ENCODE data around the gene KCNJ4. TPM values are rescaled to one million over a fixed set of nuclear protein-coding genes. Genes with fewer than 3 reads are reported as not detected.

KCNJ4 gene
- total and polyA plus RNA-seq, 10 of the 15 experiments (the other 5 are each of a cell fraction or from before 2014, with no cell fraction given), result not detected

DNA sequence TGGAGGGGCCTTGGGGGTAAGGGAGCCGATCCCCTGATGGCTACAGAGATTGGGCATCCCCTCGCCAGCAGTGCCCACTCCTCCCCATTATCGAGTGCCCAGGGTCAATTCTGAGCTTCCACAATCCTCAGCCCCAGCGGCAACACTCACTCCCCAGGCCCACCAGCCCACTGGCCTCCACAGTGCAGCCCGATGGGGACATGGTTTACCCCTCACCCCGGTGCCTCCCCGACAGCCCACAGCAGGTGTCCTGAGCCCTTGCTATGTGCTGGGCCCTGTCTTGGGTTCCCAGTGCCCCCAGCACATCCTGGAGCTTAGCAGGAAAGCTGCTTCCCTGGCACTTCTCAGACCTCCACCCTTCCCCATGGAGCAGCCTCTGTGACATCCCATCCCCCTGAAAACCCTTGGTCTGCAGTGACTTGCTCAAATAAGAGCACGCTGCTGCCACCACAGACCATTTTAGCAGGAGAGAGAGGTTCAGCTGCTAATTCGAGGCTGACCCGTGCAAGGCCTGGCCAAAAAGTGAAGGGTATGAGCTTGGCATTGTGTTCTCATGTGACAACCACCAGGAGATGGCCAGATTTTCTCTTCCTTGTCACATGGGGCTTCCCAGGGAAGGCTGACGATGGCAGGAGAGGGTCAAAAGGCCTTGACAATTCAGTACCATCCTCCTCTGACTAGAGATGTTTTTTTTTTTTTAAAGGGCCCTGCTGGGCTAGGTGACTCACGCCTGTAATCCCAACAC, 23.6 kb downstream of the KCNJ4 start:
- no peak overlapping the region for H3K4me2 ChIP-seq (ENCODE audit: control insufficient read depth, insufficient read depth)
- DNase-seq (ENCODE audit: low read depth, low spot score) (no peak), ATAC-seq (no peak), FAIRE-seq (no peak)
- ChIA-PET RAD21 (ENCODE audit: unreplicated experiment) (no interaction called here), CTCF (no interaction called here), SMC1A (ENCODE audit: uncharacterized antibody, unreplicated experiment) (no interaction called here), POLR2A (no interaction called here)
- H3K4me1 ChIP-seq (ENCODE audit: control insufficient read depth, insufficient read depth, low read length), result no peaks in the 10 kb centered on the region
- in situ Hi-C loops (cut with MboI) (no loop called here), intact Hi-C loops (cut with micrococcal nuclease; ENCODE audit: unreplicated experiment) (no loop called here)
- no peaks in the 10 kb centered on the region for H4K20me1 ChIP-seq (ENCODE audit: control insufficient read depth, insufficient read depth)
- no peak overlapping the region for H3K9ac ChIP-seq (ENCODE audit: control insufficient read depth, insufficient read depth, low read length)
- no peak overlapping the region for H3K27ac ChIP-seq (ENCODE audit: control insufficient read depth, insufficient read depth)
- peaks cover 0 to 4% of the 10 kb centered on the region in 2 experiments; a peak in 2 of 4 replicates for H3K27me3 ChIP-seq (replicated peaks in 1 of 2; ENCODE audit: control insufficient read depth in 2 of 2, insufficient read depth in 2 of 2, low read length in 1 of 2)
- no TSS peak for BruUV-seq (replicated peaks)
- no peak overlapping the region for H3K4me3 ChIP-seq
- TF ChIP-seq RAD21 (IDR thresholded peaks at IDR 0.05; ENCODE audit: insufficient read depth, low read depth, low read length) (no peak), GABPA (IDR thresholded peaks at IDR 0.05; ENCODE audit: low read depth) (no peak), ZNF622 (IDR thresholded peaks at IDR 0.05) (no peak), IRF4 (IDR thresholded peaks at IDR 0.05; ENCODE audit: low read depth, low read length) (no peak), SP1 (IDR thresholded peaks at IDR 0.05; ENCODE audit: low read depth, low read length) (no peak), FOS (IDR thresholded peaks at IDR 0.05; ENCODE audit: borderline replicate concordance, extremely low read depth, insufficient read length) (no peak), TCF12 (IDR thresholded peaks at IDR 0.05; ENCODE audit: low read depth, low read length) (no peak), TCF3 (IDR thresholded peaks at IDR 0.05; ENCODE audit: borderline replicate concordance, insufficient read depth, low read depth, low read length) (no peak), RAD51 (IDR thresholded peaks at IDR 0.05) (no peak), BHLHE40 (IDR thresholded peaks at IDR 0.05; ENCODE audit: borderline replicate concordance in 1 of 2, low read depth in 2 of 2, low read length in 1 of 2) (no peak), EED (IDR thresholded peaks at IDR 0.05; ENCODE audit: low read depth) (no peak)
- WGBS (ENCODE audit: insufficient coverage, insufficient replicate concordance, low lambda C conversion rate, missing lambda C conversion rate), result 37% methylated on average over 12 of the region's 12 CpGs
- H3K9me3 ChIP-seq (replicated peaks; ENCODE audit: control insufficient read depth, insufficient read depth, low read length), result no peaks in the 10 kb centered on the region
- no peaks in the 10 kb centered on the region for H3K79me2 ChIP-seq (ENCODE audit: control insufficient read depth, insufficient read depth, low read length)
- H3K36me3 ChIP-seq (ENCODE audit: control insufficient read depth in 2 of 2, insufficient read depth in 2 of 2, low read length in 1 of 2), result no peaks in the 10 kb centered on the region
- H2AFZ ChIP-seq (ENCODE audit: control insufficient read depth, low read depth, low read length), result no peak overlapping the region
